ENCODE measurements around the gene RNF220.
"Not testable (repeated sequence)": the region's sequence is repeated elsewhere in the genome, so short reads cannot be mapped to it uniquely, and the experiment has no call there.

Gene RNF220

GRCh38 chr1:44549510-44549909, 144.5 kb downstream of the RNF220 start:
- DNase-seq (ENCODE audit: low read depth) = no peak

GRCh38 chr1:44553127-44553758, 148.2 kb downstream of the RNF220 start:
- DNase-seq (ENCODE audit: low read depth) = no peak

- no peak for DNase-seq (ENCODE audit: low read depth)
Observed at GRCh38 chr1:44553771-44554170, 148.7 kb downstream of the RNF220 start.

GRCh38 chr1:44554706-44555105, 149.7 kb downstream of the RNF220 start:
- no peak for DNase-seq (ENCODE audit: low read depth)

GRCh38 chr1:44557778-44558177, 152.7 kb downstream of the RNF220 start:
- DNase-seq (ENCODE audit: low read depth) = no peak

GRCh38 chr1:44558883-44559282, 153.8 kb downstream of the RNF220 start:
- no peak for DNase-seq (ENCODE audit: low read depth)

- DNase-seq (ENCODE audit: low read depth) = no peak
Observed at GRCh38 chr1:44559330-44559729, 154.3 kb downstream of the RNF220 start.

GRCh38 chr1:44559913-44560312, 154.9 kb downstream of the RNF220 start:
- DNase-seq (ENCODE audit: low read depth) = no peak

- not testable (repeated sequence) for DNase-seq (ENCODE audit: low read depth)
Observed at GRCh38 chr1:44560696-44561095, 155.6 kb downstream of the RNF220 start.

GRCh38 chr1:44565259-44565750, 160.2 kb downstream of the RNF220 start:
- no peak for DNase-seq (ENCODE audit: low read depth)

- no peak for DNase-seq (ENCODE audit: low read depth)
Observed at GRCh38 chr1:44565833-44566232, 160.8 kb downstream of the RNF220 start.

- DNase-seq (ENCODE audit: low read depth) = no peak
Observed at GRCh38 chr1:44566281-44567046, 161.4 kb downstream of the RNF220 start.

GRCh38 chr1:44568128-44568900, 163.3 kb downstream of the RNF220 start:
- DNase-seq (ENCODE audit: low read depth) = no peak

- DNase-seq (ENCODE audit: low read depth) = no peak
Observed at GRCh38 chr1:44569491-44569890, 164.4 kb downstream of the RNF220 start.

- DNase-seq (ENCODE audit: low read depth) = no peak
Observed at GRCh38 chr1:44571712-44572571, 166.9 kb downstream of the RNF220 start.

GRCh38 chr1:44572572-44572879, 167.5 kb downstream of the RNF220 start:
- no peak for DNase-seq (ENCODE audit: low read depth)

- DNase-seq (ENCODE audit: low read depth) = no peak
Observed at GRCh38 chr1:44575396-44575795, 170.3 kb downstream of the RNF220 start.

- no peak for DNase-seq (ENCODE audit: low read depth)
Observed at GRCh38 chr1:44576456-44577150, 171.5 kb downstream of the RNF220 start.

- DNase-seq (ENCODE audit: low read depth) = no peak
Observed at GRCh38 chr1:44581205-44581604, 176.2 kb downstream of the RNF220 start.

GRCh38 chr1:44584167-44584566, 179.1 kb downstream of the RNF220 start:
- DNase-seq (ENCODE audit: low read depth) = no peak

GRCh38 chr1:44585315-44585920, 180.4 kb downstream of the RNF220 start:
- DNase-seq (ENCODE audit: low read depth) = no peak

Measured in activated T-cell treated with anti-CD3 and anti-CD28 coated beads for 24 hours (primary cell).